Liver (tissue), 3 donors: ENCODE measurements around the gene TTYH2.

Experiments used
- CTCF ChIP-seq: fragments of 150-350 bp; IDR thresholded peaks from 2 replicates; pipeline ENCODE4 v1.5.1; 2017; ENCODE audit warnings: improper control_type of control experiment, low read depth, low read length; ENCODE audit not compliant: missing input control
- FOXA2 ChIP-seq: IDR thresholded peaks from 2 replicates; pipeline ENCODE4 v1.6.1; 2016; ENCODE audit warnings: antibody characterized with exemption
- GABPA ChIP-seq, 2 donors: IDR thresholded peaks in 1 of 2; conservative IDR thresholded peaks in 1 of 2; 2 replicates each; pipeline ENCODE4 v1.6.1; 2016; ENCODE audit warnings: antibody characterized with exemption in 2 of 2, mild to moderate bottlenecking in 1 of 2, moderate library complexity in 1 of 2
- MAX ChIP-seq: IDR thresholded peaks from 2 replicates; pipeline ENCODE4 v1.6.1; 2016; ENCODE audit warnings: antibody characterized with exemption
- RAD21 ChIP-seq, 2 donors: IDR thresholded peaks; 2 replicates each; pipeline ENCODE4 v1.6.1; 2016; ENCODE audit warnings: antibody characterized with exemption in 2 of 2, mild to moderate bottlenecking in 2 of 2
- REST ChIP-seq: IDR thresholded peaks from 2 replicates; pipeline ENCODE4 v1.6.1; 2016; ENCODE audit warnings: antibody characterized with exemption, mild to moderate bottlenecking
- SP1 ChIP-seq: IDR thresholded peaks from 2 replicates; pipeline ENCODE4 v1.6.1; 2018; ENCODE audit warnings: antibody characterized with exemption, mild to moderate bottlenecking
- YY1 ChIP-seq: IDR thresholded peaks from 2 replicates; pipeline ENCODE4 v1.6.1; 2016; ENCODE audit warnings: antibody characterized with exemption, mild to moderate bottlenecking
- donor health status: healthy.
- donor health status: healthy.

GRCh38 chr17:74218436-74218835, 5.1 kb downstream of the TTYH2 start:
- no peak for TF ChIP-seq REST
- no peak for TF ChIP-seq CTCF
- no peak for TF ChIP-seq YY1
- no peak for TF ChIP-seq GABPA (IDR thresholded peaks at IDR 0.05 in 1 of 2, conservative IDR thresholded peaks at IDR 0.05 in 1 of 2)
- no peak for TF ChIP-seq SP1
- TF ChIP-seq MAX = no peak
- TF ChIP-seq FOXA2 = no peak
- no peak for TF ChIP-seq RAD21 (IDR thresholded peaks at IDR 0.05)
